ENCODE results near the gene GCC2.
"Not testable (repeated sequence)": the region's sequence is repeated elsewhere in the genome, so short reads cannot be mapped to it uniquely, and the experiment has no call there.

The GCC2 gene

GRCh38 chr2:108423502-108424251 is 25.3 kb upstream of the GCC2 start:
- H3K27me3 Mint-ChIP-seq (ENCODE audit: low read depth): peaks cover 3% of the 10 kb centered on the region
- no peak overlapping the region for H3K27ac Mint-ChIP-seq
- no peaks in the 10 kb centered on the region for H3K36me3 Mint-ChIP-seq (ENCODE audit: low read depth)
- H3K4me1 Mint-ChIP-seq (ENCODE audit: low read depth): no peaks in the 10 kb centered on the region
- no peaks in the 10 kb centered on the region for H3K9me3 Mint-ChIP-seq
- H3K4me3 Mint-ChIP-seq: no peak overlapping the region

DNA sequence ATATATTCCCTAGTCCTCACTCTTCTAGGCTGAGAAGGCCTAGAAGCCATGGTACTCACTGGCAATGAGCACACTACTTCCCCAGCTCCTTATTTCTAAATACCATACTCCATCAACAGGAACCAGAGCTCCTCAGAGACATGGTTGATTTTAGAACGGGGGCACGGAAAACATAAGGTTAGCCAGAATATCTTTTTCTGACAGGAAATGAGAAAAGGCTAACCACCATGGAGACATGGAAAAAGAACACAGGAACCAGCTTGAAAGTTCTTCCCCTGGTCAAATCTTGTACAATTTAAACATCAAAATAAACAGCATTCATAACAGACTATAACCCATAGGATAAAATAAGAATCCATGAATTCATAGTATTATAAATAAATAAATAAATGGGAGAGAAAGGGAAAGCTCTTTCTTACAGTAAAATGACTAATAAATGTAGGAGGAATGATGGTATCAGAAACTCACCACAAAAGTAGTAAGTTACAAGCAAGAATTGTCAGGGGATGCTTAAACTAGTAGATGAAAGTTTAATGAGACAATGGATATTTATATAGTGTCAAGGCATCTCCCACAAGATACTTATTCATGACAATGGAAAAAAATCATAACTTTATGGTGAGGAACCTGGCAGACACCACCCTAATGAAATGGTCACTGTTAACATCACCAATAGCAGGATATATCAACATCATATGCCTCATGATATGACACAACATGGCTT is 20.6 kb upstream of the GCC2 start:
- no peak overlapping the region for H3K27ac Mint-ChIP-seq
- H3K27me3 Mint-ChIP-seq (ENCODE audit: low read depth): peaks cover 18% of the 10 kb centered on the region
- H3K36me3 Mint-ChIP-seq (ENCODE audit: low read depth): no peaks in the 10 kb centered on the region
- no peak overlapping the region for H3K4me3 Mint-ChIP-seq
- H3K4me1 Mint-ChIP-seq (ENCODE audit: low read depth): no peaks in the 10 kb centered on the region
- H3K9me3 Mint-ChIP-seq: no peaks in the 10 kb centered on the region

DNA sequence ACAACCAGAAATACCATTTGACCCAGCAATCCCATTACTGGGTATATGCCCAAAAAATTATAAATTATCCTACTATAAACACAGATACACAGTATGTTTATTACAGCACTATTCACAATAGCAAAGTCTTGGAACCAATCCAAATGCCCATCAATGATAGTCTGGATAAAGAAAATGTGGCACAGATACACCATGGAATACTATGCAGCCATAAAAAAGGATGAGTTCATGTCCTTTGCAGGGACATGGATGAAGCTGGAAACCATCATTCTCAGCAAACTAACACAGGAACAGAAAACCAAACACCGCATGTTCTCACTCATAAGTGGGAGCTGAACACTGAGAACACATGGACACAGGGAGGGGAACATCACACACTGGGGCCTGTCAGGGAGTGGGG is 13.4 kb upstream of the GCC2 start:
- H3K4me1 Mint-ChIP-seq (ENCODE audit: low read depth); H3K9me3 Mint-ChIP-seq; H3K4me3 Mint-ChIP-seq; H3K36me3 Mint-ChIP-seq (ENCODE audit: low read depth); H3K27ac Mint-ChIP-seq: not testable (repeated sequence)
- peaks cover 28% of the 10 kb centered on the region for H3K27me3 Mint-ChIP-seq (ENCODE audit: low read depth)

GRCh38 chr2:108436976-108437375 is 12.0 kb upstream of the GCC2 start:
- Mint-ChIP-seq H3K4me3 (no peak overlapping the region), H3K27me3 (ENCODE audit: low read depth) (peaks cover 23% of the 10 kb centered on the region), H3K4me1 (ENCODE audit: low read depth) (peaks cover 4% of the 10 kb centered on the region), H3K27ac (no peak overlapping the region), H3K36me3 (ENCODE audit: low read depth) (no peaks in the 10 kb centered on the region), H3K9me3 (peaks cover 3% of the 10 kb centered on the region)

- Mint-ChIP-seq H3K4me1 (ENCODE audit: low read depth) (peaks cover 7% of the 10 kb centered on the region), H3K27ac (no peak overlapping the region), H3K9me3 (peaks cover 7% of the 10 kb centered on the region), H3K27me3 (ENCODE audit: low read depth) (peaks cover 8% of the 10 kb centered on the region), H3K36me3 (ENCODE audit: low read depth) (no peaks in the 10 kb centered on the region), H3K4me3 (no peak overlapping the region)
Observed at GRCh38 chr2:108441712-108442111, 7.3 kb upstream of the GCC2 start.

DNA sequence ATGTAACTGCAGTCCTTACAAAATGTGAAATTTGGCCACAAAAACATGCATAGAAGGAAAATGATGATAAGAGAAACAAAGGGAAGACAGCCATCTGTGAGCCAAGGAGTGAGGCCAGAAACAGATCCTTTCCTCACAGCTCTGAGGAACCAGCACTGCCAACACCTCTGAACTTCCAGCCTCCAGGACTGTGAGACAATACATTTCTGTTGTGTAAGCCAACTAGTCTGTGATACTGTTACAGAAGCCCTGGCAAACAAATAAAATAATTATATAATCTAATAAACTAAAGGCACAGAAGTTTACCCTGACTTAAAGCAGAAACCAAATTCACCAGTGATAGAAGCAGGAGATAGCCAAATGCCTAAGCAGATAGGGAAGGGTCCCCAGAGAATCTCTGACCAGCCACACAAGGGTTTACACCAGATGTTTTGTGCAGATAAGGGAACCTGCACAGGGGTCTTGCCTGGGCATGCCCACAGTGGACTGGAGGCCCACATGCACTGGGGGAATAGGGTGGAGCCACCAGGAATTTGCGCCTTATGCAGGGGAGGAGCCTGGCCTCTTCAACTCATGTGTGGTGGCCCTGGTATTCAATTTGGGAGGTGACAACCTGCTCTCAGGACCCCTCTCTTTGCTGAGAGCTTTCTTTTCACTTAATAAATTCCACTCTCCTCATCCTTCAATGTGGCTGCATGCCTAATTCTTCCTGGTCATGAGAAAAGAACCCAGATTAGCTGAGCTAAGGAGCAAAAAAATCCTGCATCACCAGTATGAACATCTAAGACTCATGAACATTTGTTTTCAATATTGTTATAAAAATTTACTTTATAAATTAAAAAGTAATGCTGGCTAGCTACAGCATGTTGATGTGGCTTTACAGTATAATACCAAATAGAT is 3.8 kb upstream of the GCC2 start:
- Mint-ChIP-seq H3K4me3 (no peak overlapping the region), H3K36me3 (ENCODE audit: low read depth) (peaks cover 7% of the 10 kb centered on the region), H3K27me3 (ENCODE audit: low read depth) (peaks cover 3% of the 10 kb centered on the region), H3K4me1 (ENCODE audit: low read depth) (peaks cover 15% of the 10 kb centered on the region), H3K9me3 (peaks cover 7% of the 10 kb centered on the region), H3K27ac (no peak overlapping the region)

DNA sequence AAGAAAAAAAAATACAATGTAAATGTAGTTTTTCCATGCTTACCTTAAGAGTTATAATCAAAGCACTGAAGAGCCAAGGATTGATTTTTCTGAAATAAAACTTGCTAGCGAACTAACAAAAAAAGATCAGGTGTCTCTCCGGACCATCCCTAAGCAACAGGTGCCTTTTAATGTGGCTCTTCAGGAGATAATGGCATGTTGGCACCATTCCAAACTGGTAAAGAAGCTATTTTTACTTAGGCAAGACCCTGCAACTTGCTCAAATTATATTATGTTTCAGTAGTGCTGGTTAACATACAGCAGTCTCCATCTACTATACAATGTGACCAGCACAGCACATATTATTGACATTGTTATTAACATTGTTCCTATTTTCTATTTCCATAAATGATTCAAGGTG is 2.3 kb upstream of the GCC2 start:
- peaks cover 21% of the 10 kb centered on the region for H3K4me1 Mint-ChIP-seq (ENCODE audit: low read depth)
- H3K27ac Mint-ChIP-seq: no peak overlapping the region
- peaks cover 11% of the 10 kb centered on the region for H3K36me3 Mint-ChIP-seq (ENCODE audit: low read depth)
- H3K27me3 Mint-ChIP-seq (ENCODE audit: low read depth): no peaks in the 10 kb centered on the region
- peaks cover 7% of the 10 kb centered on the region for H3K9me3 Mint-ChIP-seq
- no peak overlapping the region for H3K4me3 Mint-ChIP-seq

GRCh38 chr2:108447947-108448677 is 894 bp upstream of the GCC2 start:
- Mint-ChIP-seq H3K4me1 (ENCODE audit: low read depth) (peaks cover 27% of the 10 kb centered on the region), H3K4me3 (peak overlapping the region; percentile 97), H3K27me3 (ENCODE audit: low read depth) (no peaks in the 10 kb centered on the region), H3K27ac (peak overlapping the region; percentile 99), H3K36me3 (ENCODE audit: low read depth) (peaks cover 17% of the 10 kb centered on the region), H3K9me3 (peaks cover 7% of the 10 kb centered on the region)

DNA sequence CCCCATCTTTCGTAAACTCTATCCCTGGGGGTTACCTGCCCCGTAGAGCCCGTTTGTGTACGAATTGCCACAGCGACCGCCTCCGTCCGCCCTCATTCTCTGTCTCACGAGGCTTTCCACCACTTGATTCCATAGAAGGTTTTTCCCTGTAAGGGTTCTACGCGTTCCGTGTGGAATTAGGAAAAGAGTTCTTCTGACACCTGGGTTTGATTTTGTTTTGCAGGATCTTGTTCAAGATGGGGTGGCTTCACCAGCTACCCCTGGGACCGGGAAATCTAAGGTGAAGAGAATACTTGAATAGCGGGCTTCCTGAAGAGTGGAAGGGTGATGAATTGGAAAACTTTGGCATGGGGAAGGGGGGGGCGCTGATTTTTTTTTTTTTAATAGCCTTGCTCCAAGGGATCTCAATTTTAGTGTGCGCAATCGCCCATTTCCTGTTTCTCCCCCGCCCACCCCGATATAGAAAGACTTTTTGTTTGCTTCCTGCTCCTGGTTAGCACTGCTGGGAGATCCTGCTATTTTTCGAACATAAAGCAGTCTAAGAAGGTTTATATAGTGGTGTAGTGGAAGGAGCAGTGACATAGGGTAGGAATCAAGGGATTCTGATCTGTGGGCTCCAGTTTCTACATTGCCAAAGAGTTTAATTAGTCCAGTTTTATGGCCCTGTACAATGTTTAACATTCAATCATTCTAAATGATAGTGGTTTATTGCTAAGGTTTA is 564 bp downstream of the GCC2 start:
- Mint-ChIP-seq H3K4me1 (ENCODE audit: low read depth) (peaks cover 24% of the 10 kb centered on the region), H3K27me3 (ENCODE audit: low read depth) (no peaks in the 10 kb centered on the region), H3K27ac (peak overlapping the region; percentile 99), H3K9me3 (no peaks in the 10 kb centered on the region), H3K4me3 (peak overlapping the region; percentile 97), H3K36me3 (ENCODE audit: low read depth) (peaks cover 28% of the 10 kb centered on the region)

- H3K9me3 Mint-ChIP-seq: peaks cover 3% of the 10 kb centered on the region
- peak overlapping the region; percentile 7 for H3K27ac Mint-ChIP-seq
- H3K27me3 Mint-ChIP-seq (ENCODE audit: low read depth): no peaks in the 10 kb centered on the region
- peaks cover 39% of the 10 kb centered on the region for H3K36me3 Mint-ChIP-seq (ENCODE audit: low read depth)
- no peak overlapping the region for H3K4me3 Mint-ChIP-seq
- peaks cover 26% of the 10 kb centered on the region for H3K4me1 Mint-ChIP-seq (ENCODE audit: low read depth)
Observed at GRCh38 chr2:108450863-108451262, 1.9 kb downstream of the GCC2 start.

GRCh38 chr2:108451976-108452375 is 3.0 kb downstream of the GCC2 start:
- Mint-ChIP-seq H3K4me1 (ENCODE audit: low read depth) (peaks cover 26% of the 10 kb centered on the region), H3K4me3 (no peak overlapping the region), H3K27ac (no peak overlapping the region), H3K9me3 (peaks cover 4% of the 10 kb centered on the region), H3K36me3 (ENCODE audit: low read depth) (peaks cover 48% of the 10 kb centered on the region), H3K27me3 (ENCODE audit: low read depth) (no peaks in the 10 kb centered on the region)

GRCh38 chr2:108453530-108453929 is 4.5 kb downstream of the GCC2 start:
- H3K36me3 Mint-ChIP-seq (ENCODE audit: low read depth): peaks cover 64% of the 10 kb centered on the region
- peaks cover 24% of the 10 kb centered on the region for H3K4me1 Mint-ChIP-seq (ENCODE audit: low read depth)
- H3K27me3 Mint-ChIP-seq (ENCODE audit: low read depth); H3K4me3 Mint-ChIP-seq; H3K27ac Mint-ChIP-seq: not testable (repeated sequence)
- peaks cover 18% of the 10 kb centered on the region for H3K9me3 Mint-ChIP-seq

DNA sequence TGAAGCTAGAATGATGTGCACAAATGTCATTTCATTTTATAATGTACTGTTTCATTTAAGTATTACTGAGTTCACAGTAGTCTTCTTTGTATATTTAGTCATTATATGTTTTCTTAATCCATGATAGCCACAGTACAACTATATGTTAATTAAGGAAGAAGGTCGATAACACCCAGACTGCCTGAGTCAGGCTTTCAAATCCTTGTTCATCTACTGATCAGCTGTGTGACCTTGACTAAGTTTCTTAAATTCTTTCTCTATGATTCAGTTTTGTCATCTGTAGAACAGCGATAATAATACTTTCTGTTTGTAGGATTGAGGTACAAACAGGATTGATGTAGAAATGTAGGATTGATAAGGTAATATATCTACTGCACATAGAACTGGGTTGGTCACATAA is 5.4 kb downstream of the GCC2 start:
- Mint-ChIP-seq H3K4me1 (ENCODE audit: low read depth) (peaks cover 29% of the 10 kb centered on the region), H3K27ac (no peak overlapping the region), H3K27me3 (ENCODE audit: low read depth) (no peaks in the 10 kb centered on the region), H3K36me3 (ENCODE audit: low read depth) (peaks cover 68% of the 10 kb centered on the region), H3K4me3 (no peak overlapping the region), H3K9me3 (peaks cover 26% of the 10 kb centered on the region)

Measured in T-helper 1 cell treated with Interleukin-12 subunit alpha and Interleukin-12 subunit beta and Interleukin-4 antibody, amounts not matched to agents 30 μg/mL and 1 μg/mL, for 36 hours (primary cell).